ENCODE data around the gene KTN1.

KTN1 gene

GRCh38 chr14:55688566-55688965 is 108.6 kb downstream of the KTN1 start:
- DNase-seq: no peak

- no peak for DNase-seq
Observed at GRCh38 chr14:55689981-55690871, 110.2 kb downstream of the KTN1 start.

DNA sequence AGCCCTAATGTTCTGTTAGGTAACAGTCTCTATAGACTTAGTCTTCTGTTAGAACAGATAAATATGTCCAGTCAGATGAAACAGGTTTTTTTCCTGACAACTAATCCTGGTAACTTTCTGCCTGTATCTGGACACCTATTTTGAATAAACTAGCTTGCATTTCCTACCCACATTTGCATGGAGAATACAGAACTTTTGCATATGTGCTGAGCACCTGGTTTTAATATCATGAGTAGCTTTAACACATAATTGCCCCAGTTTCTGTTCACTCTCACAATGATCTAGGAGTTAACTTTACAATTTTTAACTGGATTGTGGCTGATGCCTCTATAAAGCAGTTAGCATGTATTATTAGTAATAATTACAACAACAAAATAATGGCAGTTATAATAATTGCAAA is 111.7 kb downstream of the KTN1 start:
- DNase-seq: no peak

DNA sequence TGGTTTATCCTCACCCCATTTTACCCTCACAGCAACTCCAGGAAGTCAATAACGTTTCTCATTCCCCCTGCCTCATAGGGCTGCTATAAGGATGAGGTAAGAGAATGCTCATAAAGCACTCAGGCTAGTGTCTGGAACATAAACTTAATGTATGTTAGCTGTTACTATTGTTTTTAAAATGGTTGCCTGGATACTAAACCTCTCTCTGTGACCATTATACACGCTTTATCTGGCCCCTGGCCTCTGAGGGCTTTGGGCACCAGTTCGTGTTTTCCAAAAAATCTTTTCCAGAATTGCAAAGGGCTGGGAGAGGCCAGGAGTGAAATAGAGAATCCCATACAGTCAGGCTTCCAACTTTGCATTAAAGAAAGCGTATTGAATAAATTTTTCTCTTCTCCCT is 113.9 kb downstream of the KTN1 start:
- no peak for DNase-seq

GRCh38 chr14:55697414-55697861 is 117.4 kb downstream of the KTN1 start:
- DNase-seq: no peak

DNA sequence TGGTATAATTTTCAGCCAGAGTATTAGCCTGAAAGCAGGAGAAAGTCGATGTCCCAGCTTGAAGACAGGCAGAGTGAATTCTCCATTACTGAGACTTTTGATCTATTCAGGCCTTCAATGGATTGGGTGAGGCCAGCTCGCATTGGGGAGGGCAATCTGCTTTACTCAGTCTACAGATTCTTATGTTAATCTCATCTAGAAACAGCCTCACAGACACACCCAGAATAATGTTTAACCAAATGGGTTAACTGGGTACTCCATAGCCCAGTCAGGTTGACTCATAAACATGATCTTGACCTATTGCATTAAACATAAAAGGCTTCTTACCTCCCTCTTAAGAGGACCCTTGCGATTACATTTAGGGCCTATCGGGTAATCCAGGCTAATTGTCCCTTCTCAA is 118.0 kb downstream of the KTN1 start:
- no peak for DNase-seq

DNA sequence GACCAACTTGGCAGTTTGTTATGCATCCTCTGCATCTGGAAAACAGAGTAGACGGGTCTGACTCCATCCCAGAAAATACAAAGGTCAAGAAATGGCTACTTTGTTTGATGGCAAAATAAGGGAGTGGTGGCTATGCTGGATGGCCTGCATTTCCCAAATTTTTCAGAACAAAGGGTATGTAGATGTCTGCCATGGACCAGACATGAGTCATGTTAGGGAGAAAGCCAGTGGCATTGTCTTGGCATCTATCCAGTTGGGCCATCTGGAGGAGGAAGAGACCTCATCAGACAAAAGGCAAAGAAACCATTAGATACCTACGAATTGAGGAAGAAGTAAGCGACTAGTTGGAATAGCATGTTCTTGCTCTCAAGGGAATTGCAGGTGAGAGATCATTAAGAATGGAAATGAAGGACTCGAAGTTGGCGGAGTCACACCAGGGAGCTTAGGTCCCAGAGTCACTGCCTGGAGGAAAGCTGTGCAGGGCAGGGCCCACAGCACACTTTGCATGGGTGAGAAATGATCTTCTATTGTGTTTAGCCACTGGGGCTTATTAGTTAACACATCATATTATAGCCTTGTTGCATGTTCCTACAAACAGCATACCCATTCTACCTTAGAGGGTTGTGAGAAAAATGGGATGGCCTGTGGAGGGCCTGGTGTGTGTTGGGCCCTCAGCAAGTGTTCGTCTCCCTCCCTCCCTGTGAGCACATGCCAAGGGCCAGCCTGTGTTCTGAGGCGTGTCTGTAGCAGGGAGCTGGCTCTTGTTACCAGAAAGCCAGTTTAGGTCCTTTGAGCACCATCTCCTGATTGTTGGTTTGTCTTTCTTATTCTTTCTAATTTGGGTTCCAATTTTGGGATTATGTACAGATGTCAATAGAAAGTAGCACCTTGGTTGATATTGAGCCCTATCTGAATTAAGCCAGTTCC is 119.4 kb downstream of the KTN1 start:
- DNase-seq: no peak

GRCh38 chr14:55701638-55702037 is 121.6 kb downstream of the KTN1 start:
- DNase-seq: no peak

GRCh38 chr14:55702511-55702910 is 122.5 kb downstream of the KTN1 start:
- no peak for DNase-seq

GRCh38 chr14:55704654-55705053 is 124.6 kb downstream of the KTN1 start:
- DNase-seq: no peak

DNA sequence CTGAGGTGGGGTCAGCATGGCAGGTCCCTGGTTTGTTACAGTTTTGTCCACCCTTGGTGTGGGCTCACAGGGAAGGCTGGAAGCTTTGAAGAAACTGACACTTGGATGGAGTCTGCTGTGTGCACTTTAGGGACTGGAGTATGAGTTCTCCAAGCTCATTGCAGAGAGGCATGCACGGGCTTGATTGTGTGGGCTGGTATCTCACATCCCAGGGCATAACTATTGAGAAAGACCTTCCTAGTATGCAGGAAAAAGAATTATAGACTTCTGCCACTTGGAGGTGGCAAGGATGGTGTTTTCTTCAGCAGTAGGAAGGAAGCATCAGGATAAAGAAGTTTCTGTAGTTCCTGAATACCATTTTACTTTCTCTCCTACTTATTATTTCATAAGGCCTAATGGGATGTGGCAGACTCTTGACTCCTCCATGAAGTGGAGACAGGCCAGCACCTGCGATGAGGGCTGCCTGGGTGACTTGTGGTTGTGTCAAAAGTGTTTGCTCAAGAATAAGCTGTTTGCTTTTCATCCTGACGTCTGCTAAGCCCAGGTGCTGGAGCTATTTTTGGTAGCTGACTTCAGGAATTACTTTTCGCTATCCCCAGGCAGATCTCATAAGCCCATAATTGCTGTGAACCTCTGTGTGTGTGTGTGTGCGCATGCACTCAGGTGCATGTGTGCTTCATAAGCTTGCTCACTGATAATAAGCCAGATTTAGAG is 125.8 kb downstream of the KTN1 start:
- DNase-seq: no peak

DNA sequence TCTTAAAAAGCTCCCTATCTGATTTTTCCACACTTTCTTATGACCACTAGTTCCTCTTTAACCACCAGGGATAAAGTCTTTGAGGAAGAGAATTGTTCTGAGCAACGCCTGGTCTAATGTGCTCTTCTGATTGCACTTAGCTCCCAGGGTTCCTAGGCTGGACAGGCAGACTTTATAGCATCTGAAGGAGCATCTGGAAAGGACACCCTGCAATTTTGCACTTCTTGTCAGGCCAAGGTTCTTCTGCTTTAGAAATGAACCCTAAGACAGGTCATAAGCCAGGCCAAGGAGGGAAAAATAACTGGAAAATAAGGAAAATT is 126.3 kb downstream of the KTN1 start:
- DNase-seq: no peak

GRCh38 chr14:55706893-55707292 is 126.9 kb downstream of the KTN1 start:
- DNase-seq: no peak

GRCh38 chr14:55707365-55707804 is 127.4 kb downstream of the KTN1 start:
- peak; percentile 10 for DNase-seq

DNA sequence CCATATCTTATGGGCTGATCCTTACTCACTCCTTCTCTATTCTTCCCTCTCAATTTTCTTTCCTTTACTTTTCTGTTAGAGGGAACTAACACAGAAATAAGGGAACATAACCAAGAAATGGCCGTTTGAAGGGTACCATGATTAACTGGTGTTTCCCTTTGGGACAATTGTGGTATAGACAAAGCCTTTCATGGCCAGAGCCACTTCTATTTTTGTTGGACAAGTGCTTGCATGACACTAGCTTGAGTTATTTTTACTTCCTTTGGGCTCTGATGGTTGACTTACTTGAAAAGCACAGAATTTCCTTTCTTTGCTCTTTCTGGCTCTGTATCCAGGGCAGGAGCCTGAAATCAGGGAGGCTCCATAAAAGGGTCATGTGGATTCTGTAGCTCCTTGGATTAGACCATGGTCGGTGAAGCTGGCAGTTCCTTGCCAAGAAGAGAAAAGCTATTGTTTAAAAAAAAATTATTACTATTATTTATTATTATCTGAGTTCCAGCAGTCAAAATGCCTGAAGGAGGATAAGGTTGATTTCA is 130.6 kb downstream of the KTN1 start:
- DNase-seq: no peak

DNA sequence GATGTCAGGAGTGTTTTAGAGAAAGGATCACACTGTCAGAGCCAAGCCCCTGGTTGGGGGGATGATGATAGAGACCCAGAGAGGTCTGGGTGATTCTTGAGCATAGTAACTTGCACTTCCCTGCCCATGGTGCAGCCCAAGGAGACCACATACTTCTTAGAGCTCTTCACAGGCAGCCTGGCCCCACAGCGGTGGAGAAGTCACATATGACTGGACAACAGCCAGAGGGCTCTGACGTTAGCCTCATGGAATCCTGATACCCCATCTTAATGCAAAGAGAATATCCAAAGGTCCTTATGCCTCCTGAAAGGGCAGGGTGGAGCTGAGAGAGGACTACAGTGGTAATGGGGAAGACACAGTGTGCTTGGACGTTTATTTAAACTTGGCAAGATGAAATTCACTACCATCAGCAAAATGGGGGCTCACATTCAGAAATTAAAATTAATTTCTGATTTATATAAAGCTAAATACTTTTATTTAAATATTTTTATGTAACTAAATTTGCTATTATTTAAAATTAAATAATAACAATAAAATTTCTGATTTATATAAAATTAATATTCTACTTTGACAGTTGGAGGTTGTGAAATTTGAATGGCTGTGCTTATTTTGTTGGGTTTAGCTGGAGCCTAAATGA is 131.3 kb downstream of the KTN1 start:
- DNase-seq: no peak

DNA sequence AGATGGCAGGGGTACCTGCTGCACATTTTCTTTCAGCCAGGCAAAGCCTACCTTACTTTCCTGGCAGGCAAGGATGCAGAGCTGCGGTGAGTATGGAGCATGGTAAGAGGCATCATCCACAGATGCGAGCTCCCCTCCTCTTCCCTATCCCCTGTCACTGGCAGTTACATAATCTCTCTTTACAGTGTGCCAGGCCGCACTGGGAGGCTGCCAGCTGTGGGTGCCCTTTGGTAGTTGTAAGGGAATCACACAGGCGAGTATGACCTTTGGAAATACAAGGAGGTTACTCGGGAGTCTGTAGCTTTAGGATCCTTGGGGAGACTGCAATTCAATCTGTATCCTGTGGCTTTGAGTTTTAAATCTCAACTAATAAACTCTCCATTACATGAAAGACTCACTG is 132.5 kb downstream of the KTN1 start:
- DNase-seq: no peak

DNA sequence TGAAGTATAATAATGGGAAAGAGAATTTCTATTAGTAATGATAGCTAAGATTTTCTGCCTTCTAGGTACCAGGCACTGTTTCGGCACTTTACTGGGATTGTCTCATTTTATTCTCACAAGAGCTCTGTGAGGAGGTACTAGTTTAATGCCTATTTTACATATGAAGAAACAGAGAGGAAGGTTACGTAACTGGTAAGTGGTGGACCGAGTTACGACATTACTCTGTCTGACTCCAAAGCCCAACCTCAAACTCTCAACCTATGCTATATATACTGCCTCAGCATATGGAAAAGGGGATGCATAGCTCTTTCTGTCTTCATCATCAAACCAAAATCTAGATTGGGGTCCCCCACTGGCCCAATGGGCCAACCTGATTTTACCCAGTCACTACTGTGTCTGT is 133.5 kb downstream of the KTN1 start:
- no peak for DNase-seq

DNA sequence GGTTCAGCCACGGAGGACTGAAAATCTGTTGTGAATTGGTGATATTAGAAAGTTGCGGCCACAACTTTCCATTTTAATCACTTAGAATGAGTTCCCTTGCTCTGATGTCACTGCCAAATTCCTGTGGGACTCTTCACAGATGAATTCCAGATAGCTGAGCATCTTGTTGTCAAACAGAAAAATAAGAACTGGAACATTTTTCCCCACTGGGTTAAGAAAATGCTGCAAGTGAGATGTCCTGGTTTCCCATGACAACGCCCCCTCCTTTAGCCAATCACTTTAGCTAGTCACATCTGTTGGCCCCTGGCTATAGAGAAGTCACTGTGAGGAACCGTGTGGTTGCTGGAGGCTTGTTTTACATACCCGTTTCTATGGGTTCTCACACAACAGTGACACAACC is 135.9 kb downstream of the KTN1 start:
- no peak for DNase-seq

GRCh38 chr14:55717621-55718020 is 137.6 kb downstream of the KTN1 start:
- DNase-seq: no peak

- DNase-seq: no peak
Observed at GRCh38 chr14:55718551-55718950, 138.5 kb downstream of the KTN1 start.

GRCh38 chr14:55720796-55721195 is 140.8 kb downstream of the KTN1 start:
- no peak for DNase-seq
